Measurements from ENCODE around the gene DNAJB14. TPM values are rescaled to one million over a fixed set of nuclear protein-coding genes. Genes with fewer than 3 reads are reported as not detected.

Gene DNAJB14
- total RNA-seq, 1 experiment from 2014 or later, result 18.9 TPM

GRCh38 chr4:99886146-99886545, 60.3 kb downstream of the DNAJB14 start:
- Histone ChIP-seq H3K9ac (ENCODE audit: low read length) (no peak overlapping the region), H3K79me2 (ENCODE audit: low read length) (peaks cover 15% of the 10 kb centered on the region), H3F3A (ENCODE audit: low read length, unreplicated experiment) (no peaks in the 10 kb centered on the region), H2AFZ (ENCODE audit: low read length) (no peak overlapping the region), H3K4me1 (ENCODE audit: insufficient read depth, low read length) (peaks cover 13% of the 10 kb centered on the region), H4K20me1 (ENCODE audit: low read length) (no peaks in the 10 kb centered on the region), H3K27me3 (ENCODE audit: low read length) (no peaks in the 10 kb centered on the region), H3K4me3 (ENCODE audit: low read length) (no peak overlapping the region), H3K27ac (ENCODE audit: low read length) (peak overlapping the region; percentile 58), H3K36me3 (ENCODE audit: low read depth, low read length) (peaks cover 18% of the 10 kb centered on the region; the same call in 1 of the 2 replicates), H3K4me2 (ENCODE audit: low read length) (peak overlapping the region; percentile 59), H3K9me3 (ENCODE audit: low read length) (no peaks in the 10 kb centered on the region), H3K9me2 (replicated peaks; ENCODE audit: low read length) (no peaks in the 10 kb centered on the region)
- CTCF ChIA-PET, result no interaction called here
- ATAC-seq, result peak; percentile 73
- BruUV-seq (replicated peaks), result no TSS peak
- intact Hi-C loops (cut with micrococcal nuclease), result loop anchor here (5.0 to 10.0 kb wide), 2 partner anchors 69 to 161 kb away; partner anchors contain the start of gene DAPP1
- POLR2A ChIA-PET (ENCODE audit: unreplicated experiment), result no interaction called here
- TF ChIP-seq EZH2 (IDR thresholded peaks at IDR 0.05; ENCODE audit: low read length, unreplicated experiment) (no peak), CTCF (conservative IDR thresholded peaks at IDR 0.05; ENCODE audit: low read depth, low read length) (no peak), EZH2phosphoT487 (IDR thresholded peaks at IDR 0.05; ENCODE audit: borderline replicate concordance, low read length) (no peak)
- DNase-seq, result peak; percentile 38

- intact Hi-C loops (cut with micrococcal nuclease), result loop anchor here (1.0 to 10.0 kb wide), 3 partner anchors 68 to 324 kb away; partner anchors contain the start of gene DAPP1
- no peaks in the 10 kb centered on the region for H3K9me2 ChIP-seq (replicated peaks; ENCODE audit: low read length)
- H3K36me3 ChIP-seq (ENCODE audit: low read depth, low read length), result peaks cover 18% of the 10 kb centered on the region; the same call in 1 of the 2 replicates
- no TSS peak for BruUV-seq (replicated peaks)
- no peak overlapping the region for H3K9ac ChIP-seq (ENCODE audit: low read length)
- H3K9me3 ChIP-seq (ENCODE audit: low read length), result no peaks in the 10 kb centered on the region
- H3F3A ChIP-seq (ENCODE audit: low read length, unreplicated experiment), result no peaks in the 10 kb centered on the region
- H3K4me1 ChIP-seq (ENCODE audit: insufficient read depth, low read length), result peaks cover 13% of the 10 kb centered on the region
- peak overlapping the region; percentile 59 for H3K4me2 ChIP-seq (ENCODE audit: low read length)
- no peak for DNase-seq
- ChIA-PET POLR2A (ENCODE audit: unreplicated experiment) (no interaction called here), CTCF (no interaction called here)
- ATAC-seq, result no peak; the same call in 1 of the 2 replicates
- no peak overlapping the region for H3K4me3 ChIP-seq (ENCODE audit: low read length)
- peaks cover 13% of the 10 kb centered on the region; the same call in 1 of the 2 replicates for H3K79me2 ChIP-seq (ENCODE audit: low read length)
- no peaks in the 10 kb centered on the region for H4K20me1 ChIP-seq (ENCODE audit: low read length)
- H2AFZ ChIP-seq (ENCODE audit: low read length), result no peak overlapping the region
- peak overlapping the region; percentile 58 for H3K27ac ChIP-seq (ENCODE audit: low read length)
- no peaks in the 10 kb centered on the region for H3K27me3 ChIP-seq (ENCODE audit: low read length)
- no peak for TF ChIP-seq EZH2phosphoT487 (IDR thresholded peaks at IDR 0.05; ENCODE audit: borderline replicate concordance, low read length)
- TF ChIP-seq EZH2 (IDR thresholded peaks at IDR 0.05; ENCODE audit: low read length, unreplicated experiment), result no peak
- TF ChIP-seq CTCF (conservative IDR thresholded peaks at IDR 0.05; ENCODE audit: low read depth, low read length), result no peak
Observed at GRCh38 chr4:99885687-99886086, 60.7 kb downstream of the DNAJB14 start.

- Histone ChIP-seq H3K27ac (ENCODE audit: low read length) (peak overlapping the region; percentile 58; the same call in 1 of the 2 replicates), H3K4me3 (ENCODE audit: low read length) (no peak overlapping the region), H4K20me1 (ENCODE audit: low read length) (no peaks in the 10 kb centered on the region), H3K4me1 (ENCODE audit: insufficient read depth, low read length) (peaks cover 13% of the 10 kb centered on the region), H3F3A (ENCODE audit: low read length, unreplicated experiment) (no peaks in the 10 kb centered on the region), H3K9ac (ENCODE audit: low read length) (no peak overlapping the region), H3K4me2 (ENCODE audit: low read length) (no peak overlapping the region), H3K36me3 (ENCODE audit: low read depth, low read length) (peaks cover 18% of the 10 kb centered on the region; the same call in 1 of the 2 replicates), H2AFZ (ENCODE audit: low read length) (no peak overlapping the region), H3K27me3 (ENCODE audit: low read length) (no peaks in the 10 kb centered on the region), H3K79me2 (ENCODE audit: low read length) (peaks cover 8% of the 10 kb centered on the region; the same call in 1 of the 2 replicates), H3K9me2 (replicated peaks; ENCODE audit: low read length) (no peaks in the 10 kb centered on the region), H3K9me3 (ENCODE audit: low read length) (no peaks in the 10 kb centered on the region)
- DNase-seq (peak; percentile 54), ATAC-seq (no peak)
- ChIA-PET POLR2A (ENCODE audit: unreplicated experiment) (no interaction called here), CTCF (interaction anchor here (0.7 kb wide), 1 partner anchor 9 kb away, joined by 5 read pairs; no protein-coding TSS in a partner anchor)
- BruUV-seq (replicated peaks), result no TSS peak
- TF ChIP-seq EZH2 (IDR thresholded peaks at IDR 0.05; ENCODE audit: low read length, unreplicated experiment) (no peak), EZH2phosphoT487 (IDR thresholded peaks at IDR 0.05; ENCODE audit: borderline replicate concordance, low read length) (no peak), CTCF (conservative IDR thresholded peaks at IDR 0.05; ENCODE audit: low read depth, low read length) (peak; percentile 69)
- intact Hi-C loops (cut with micrococcal nuclease), result loop anchor here (1.0 to 10.0 kb wide), 3 partner anchors 68 to 324 kb away; partner anchors contain the start of gene DAPP1
Observed at GRCh38 chr4:99885063-99885664, 61.3 kb downstream of the DNAJB14 start.
